Astrocyte of the cerebellum (primary cell): ENCODE data around the gene STX16.

Experiments
- DNase-seq: peaks from one replicate; pipeline ENCODE4 v3.0.0-alpha.2; 2011; ENCODE audit warnings: low read depth
- H3K4me3 ChIP-seq: 2 replicates; pipeline ENCODE4 v1.5.1; 2011; ENCODE audit warnings: mild to moderate bottlenecking, low read depth, low read length, moderate library complexity
- in situ Hi-C: cut with HindIII; loops from 2 replicates; pipeline ENCODE4 v1.10.0; 2017; ENCODE audit warnings: low sequenced_read_pairs
- TF ChIP-seq, protein P1 (sequence below): IDR thresholded peaks from 2 replicates; pipeline ENCODE4 v1.5.1; 2012; ENCODE audit warnings: low read length, low read depth, moderate library complexity, mild to moderate bottlenecking; ENCODE audit errors: missing control alignments

The STX16 gene

DNA sequence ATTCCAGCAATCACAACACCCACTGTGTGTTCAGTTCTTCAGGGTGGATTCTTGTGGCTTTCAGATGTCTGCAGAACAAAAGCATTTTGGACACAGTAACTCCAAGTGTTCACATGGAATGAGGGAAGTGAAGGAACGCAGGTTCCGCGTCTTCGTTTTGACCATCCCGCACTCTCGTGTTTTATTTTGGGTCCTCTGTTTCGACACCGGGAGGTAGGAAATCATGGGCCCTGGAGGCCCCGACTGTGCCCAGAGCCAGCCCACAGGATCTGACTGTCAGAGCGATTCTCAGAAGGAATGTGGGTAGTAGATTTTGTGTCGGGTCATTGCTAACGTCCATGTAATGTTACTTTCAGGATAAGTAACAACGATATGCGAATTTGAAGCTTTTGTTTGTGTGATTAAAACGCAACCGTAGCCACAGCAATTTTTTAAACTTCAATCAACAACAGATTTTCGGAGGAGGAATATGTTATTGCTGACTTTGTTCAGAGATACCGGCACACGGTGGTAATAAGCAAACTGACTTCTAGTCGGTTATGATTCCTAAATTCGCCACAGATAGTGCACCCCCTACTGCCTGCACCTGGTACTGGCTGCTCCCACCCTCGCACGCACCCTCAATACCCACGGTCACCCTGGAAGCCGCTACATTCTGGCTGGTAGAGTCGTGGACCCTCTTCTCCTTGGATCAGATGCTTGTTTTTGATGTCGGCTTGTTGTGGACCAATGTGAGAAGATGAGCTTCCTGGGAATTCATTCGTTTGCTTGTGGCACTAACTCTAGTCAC lies 52.0 kb downstream of the STX16 start:
- DNase-seq, result no peak
- no peak overlapping the region for H3K4me3 ChIP-seq
- in situ Hi-C loops, result no loop called here
- TF ChIP-seq, protein P1, sequence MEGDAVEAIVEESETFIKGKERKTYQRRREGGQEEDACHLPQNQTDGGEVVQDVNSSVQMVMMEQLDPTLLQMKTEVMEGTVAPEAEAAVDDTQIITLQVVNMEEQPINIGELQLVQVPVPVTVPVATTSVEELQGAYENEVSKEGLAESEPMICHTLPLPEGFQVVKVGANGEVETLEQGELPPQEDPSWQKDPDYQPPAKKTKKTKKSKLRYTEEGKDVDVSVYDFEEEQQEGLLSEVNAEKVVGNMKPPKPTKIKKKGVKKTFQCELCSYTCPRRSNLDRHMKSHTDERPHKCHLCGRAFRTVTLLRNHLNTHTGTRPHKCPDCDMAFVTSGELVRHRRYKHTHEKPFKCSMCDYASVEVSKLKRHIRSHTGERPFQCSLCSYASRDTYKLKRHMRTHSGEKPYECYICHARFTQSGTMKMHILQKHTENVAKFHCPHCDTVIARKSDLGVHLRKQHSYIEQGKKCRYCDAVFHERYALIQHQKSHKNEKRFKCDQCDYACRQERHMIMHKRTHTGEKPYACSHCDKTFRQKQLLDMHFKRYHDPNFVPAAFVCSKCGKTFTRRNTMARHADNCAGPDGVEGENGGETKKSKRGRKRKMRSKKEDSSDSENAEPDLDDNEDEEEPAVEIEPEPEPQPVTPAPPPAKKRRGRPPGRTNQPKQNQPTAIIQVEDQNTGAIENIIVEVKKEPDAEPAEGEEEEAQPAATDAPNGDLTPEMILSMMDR, result peak; percentile 25

GRCh38 chr20:58703765-58704371 lies 52.8 kb downstream of the STX16 start:
- no peak overlapping the region for H3K4me3 ChIP-seq
- in situ Hi-C loops, result no loop called here
- no peak for DNase-seq
- TF ChIP-seq, protein P1, result no peak

DNA sequence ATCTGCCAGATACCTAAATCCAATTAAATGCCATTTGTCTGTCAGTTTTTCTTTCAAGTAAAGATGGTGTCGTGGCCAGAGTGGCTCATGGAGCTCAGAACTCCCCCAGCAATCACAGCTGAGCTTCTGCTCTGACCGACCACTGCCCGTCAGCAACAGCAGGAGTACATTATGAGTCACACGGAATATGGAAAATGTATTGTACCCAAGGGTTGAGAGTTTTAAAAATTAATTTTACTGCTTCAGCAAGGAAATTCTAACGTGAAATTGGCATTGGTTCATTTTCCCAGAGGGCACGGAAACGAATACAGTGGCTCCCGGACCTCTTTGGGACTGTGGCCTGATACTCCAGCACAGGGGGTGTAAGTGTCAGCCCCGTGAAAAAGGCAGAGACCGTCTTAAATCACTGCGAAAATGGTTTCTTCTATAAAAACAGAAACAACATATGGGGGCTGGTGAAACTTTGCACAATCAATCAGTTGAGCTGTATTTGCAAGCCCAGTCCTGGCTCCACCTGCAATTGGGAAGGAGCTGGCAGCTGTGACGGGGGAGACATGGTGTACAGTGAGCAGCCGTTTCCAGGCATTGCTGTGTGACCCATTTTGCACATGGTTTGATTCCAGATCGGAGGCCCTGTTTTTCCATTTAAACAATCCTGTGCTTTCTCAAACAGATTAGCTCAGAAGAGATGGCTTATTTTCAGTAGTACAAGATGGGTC lies 54.3 kb downstream of the STX16 start:
- in situ Hi-C loops, result no loop called here
- H3K4me3 ChIP-seq, result no peak overlapping the region
- no peak for DNase-seq
- TF ChIP-seq, protein P1, result no peak

DNA sequence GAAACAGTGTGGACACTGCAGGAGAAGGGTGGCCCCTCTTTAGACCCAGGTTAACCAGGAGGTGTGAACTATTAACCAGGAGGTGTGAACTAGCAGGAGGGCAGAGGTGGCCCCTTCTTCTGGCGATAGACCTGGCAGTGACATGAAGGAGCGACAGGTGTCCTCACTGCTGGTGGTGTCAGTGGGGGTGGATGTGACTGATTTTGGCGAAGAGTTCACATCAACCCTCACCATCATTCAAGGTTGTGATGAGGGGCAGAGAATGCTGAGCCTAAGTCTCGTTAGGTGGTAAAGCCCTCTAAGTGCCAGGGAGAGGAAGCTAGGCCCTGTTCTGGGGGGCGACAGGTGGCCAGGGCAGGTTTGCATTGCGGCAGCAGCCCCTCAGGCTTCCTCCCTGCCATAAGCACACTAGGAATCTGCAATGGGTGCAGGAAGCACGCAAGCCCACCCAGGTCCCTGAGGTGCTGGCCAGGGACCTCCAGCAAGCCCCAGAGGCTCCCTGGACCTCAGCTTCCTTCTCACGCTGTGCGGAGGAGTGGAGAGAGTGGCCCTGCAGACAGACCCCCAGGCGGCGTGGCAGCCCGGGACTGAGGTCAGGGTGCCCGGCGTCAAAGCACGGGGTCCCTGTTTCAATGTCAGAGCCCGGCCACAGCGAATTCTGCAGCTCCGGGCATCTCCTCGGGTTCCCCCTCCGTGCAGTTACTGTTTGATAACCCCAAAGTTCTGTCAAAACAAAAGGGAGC lies 55.2 kb downstream of the STX16 start:
- TF ChIP-seq, protein P1, result no peak
- in situ Hi-C loops, result no loop called here
- no peak for DNase-seq

DNA sequence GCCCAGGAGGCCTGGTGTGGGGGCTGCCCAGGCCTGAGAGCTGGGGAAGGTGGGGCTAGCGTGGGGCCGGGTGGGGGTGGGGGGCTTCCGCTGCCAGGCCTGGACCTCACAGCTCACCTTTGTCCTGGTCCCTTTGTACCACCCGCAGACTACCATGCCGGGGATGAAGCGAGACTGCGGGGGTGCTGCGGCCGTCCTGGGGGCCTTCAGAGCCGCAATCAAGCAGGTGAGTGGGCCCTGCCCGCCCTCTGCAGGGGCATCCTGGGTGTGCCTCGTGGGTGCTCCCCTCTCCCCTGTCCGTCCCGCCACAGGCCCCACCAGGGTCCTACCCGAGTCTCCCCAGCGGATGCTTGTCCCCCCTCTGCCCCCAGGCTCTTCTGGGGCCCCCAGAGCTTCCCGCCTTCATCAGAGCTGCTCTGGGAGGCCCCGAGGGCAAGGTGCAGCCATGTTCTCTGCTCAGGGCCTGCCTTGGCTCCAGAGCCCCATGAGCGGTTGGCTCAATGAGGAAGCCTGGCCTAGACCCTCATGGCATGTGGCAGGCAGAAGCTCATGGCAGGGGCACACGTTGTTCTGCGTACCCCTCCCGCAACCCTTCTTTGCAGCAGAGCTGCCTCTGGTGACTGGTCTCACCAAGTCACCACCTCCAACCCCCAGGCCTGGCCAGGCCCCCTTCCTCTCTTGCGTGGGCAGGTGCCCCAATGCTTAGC lies 56.0 kb downstream of the STX16 start:
- in situ Hi-C loops, result no loop called here
- TF ChIP-seq, protein P1, result no peak
- no peak for DNase-seq
- no peak overlapping the region for H3K4me3 ChIP-seq

More for the DNA sequence above, 55.2 kb downstream of the STX16 start:
- H3K4me3 ChIP-seq, result no peak overlapping the region

- TF ChIP-seq, protein P1, result no peak
- no peak for DNase-seq
- in situ Hi-C loops, result no loop called here
- H3K4me3 ChIP-seq, result no peak overlapping the region
These were observed 56.7 kb downstream of the STX16 start for GRCh38 chr20:58707770-58708169.
